HUES64 (cell line): ENCODE data around the gene CPSF7.
A peak's percentile ranks its signal among the peaks of the same experiment; 100 is the strongest.
"Not testable (repeated sequence)": the region's sequence is repeated elsewhere in the genome, so short reads cannot be mapped to it uniquely, and the experiment has no call there.

Experiments used
- H3K27ac ChIP-seq: 2 replicates; pipeline ENCODE4 v1.7.0; 2013; ENCODE audit warnings: low read depth, low read length, inconsistent platforms
- H3K27me3 ChIP-seq: 2 replicates; pipeline ENCODE4 v1.6.1; 2013; ENCODE audit warnings: mild to moderate bottlenecking, low read length; ENCODE audit not compliant: insufficient read depth
- H3K36me3 ChIP-seq: 2 replicates; pipeline ENCODE4 v1.6.1; 2013; ENCODE audit warnings: mild to moderate bottlenecking, low read length; ENCODE audit not compliant: insufficient read depth
- H3K4me1 ChIP-seq: 2 replicates; pipeline ENCODE4 v1.6.1; 2013; ENCODE audit warnings: mild to moderate bottlenecking, low read length, moderate library complexity; ENCODE audit not compliant: insufficient read depth
- H3K4me3 ChIP-seq: 2 replicates; pipeline ENCODE4 v1.5.1; 2013; ENCODE audit warnings: mild to moderate bottlenecking, low read length, moderate library complexity
- H3K9ac ChIP-seq: 2 replicates; pipeline ENCODE4 v1.6.1; 2013; ENCODE audit warnings: mild to moderate bottlenecking, low read depth, low read length
- H3K9me3 ChIP-seq: 2 replicates; pipeline ENCODE4 v1.6.1; 2013; ENCODE audit warnings: low read depth, low read length; ENCODE audit not compliant: insufficient read depth
- WGBS: fragments of 150-250, 120-280 bp; methylation state at CpG from one replicate; pipeline ENCODE4 v1.1.7; 2013; ENCODE audit warnings: missing lambda C conversion rate; 5-methylcytosine and 5-hydroxymethylcytosine counted together

Gene CPSF7

GRCh38 chr11:61439615-61440014, 9.8 kb upstream of the CPSF7 start:
- peaks cover 77% of the 10 kb centered on the region for H3K36me3 ChIP-seq

DNA sequence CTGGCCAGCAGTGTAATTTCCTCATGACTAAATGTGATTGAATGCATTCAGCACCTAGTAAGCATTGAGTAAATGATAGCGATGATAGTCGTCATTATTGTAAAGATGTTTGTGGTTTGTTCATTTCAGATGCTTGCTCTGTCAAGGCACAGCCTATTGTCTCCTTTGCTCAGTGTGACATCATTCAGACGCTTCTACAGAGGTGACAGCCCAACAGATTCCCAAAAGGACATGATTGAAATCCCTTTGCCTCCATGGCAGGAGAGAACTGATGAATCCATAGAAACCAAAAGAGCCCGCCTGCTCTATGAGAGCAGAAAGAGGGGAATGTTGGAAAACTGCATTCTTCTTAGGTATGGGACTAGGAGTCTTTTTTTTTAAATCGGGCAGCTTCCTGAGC, 7.7 kb upstream of the CPSF7 start:
- Histone ChIP-seq H3K36me3 (peaks cover 62% of the 10 kb centered on the region), H3K27me3 (no peaks in the 10 kb centered on the region)

More at GRCh38 chr11:61439615-61440014, 9.8 kb upstream of the CPSF7 start:
- no peak overlapping the region for H3K27ac ChIP-seq
- H3K9me3 ChIP-seq = no peaks in the 10 kb centered on the region
- H3K9ac ChIP-seq = no peak overlapping the region
- WGBS = 96% methylated on average over 1 of the region's 1 CpG
- H3K4me1 ChIP-seq = peaks cover 3% of the 10 kb centered on the region; the same call in 1 of the 2 replicates
- no peaks in the 10 kb centered on the region for H3K27me3 ChIP-seq
- H3K4me3 ChIP-seq = no peak overlapping the region

DNA sequence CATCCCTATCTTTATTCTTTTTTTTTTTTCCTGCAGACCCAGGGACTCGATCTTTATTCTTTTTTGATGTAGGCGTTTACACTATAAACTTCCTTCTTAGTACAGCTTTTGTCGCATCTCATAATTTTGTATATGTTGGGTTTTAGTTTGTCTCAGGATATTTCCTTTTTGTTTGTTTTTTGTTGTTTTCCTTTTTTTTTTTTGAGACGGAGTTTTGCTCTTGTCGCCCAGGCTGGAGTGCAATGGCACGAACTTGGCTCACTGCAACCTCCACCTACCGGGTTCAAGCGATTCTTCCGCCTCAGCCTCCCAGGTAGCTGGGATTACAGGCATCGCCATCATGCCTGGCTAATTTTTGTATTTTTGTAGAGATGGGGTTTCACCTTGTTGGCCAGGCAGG, 1.1 kb upstream of the CPSF7 start:
- WGBS = 79% methylated on average over 8 of the region's 10 CpGs
- H3K4me1 ChIP-seq, H3K9me3 ChIP-seq, H3K27ac ChIP-seq, H3K27me3 ChIP-seq: not testable (repeated sequence)
- peak overlapping the region; percentile 82 for H3K4me3 ChIP-seq
- peaks cover 33% of the 10 kb centered on the region for H3K36me3 ChIP-seq
- peak overlapping the region; percentile 93 for H3K9ac ChIP-seq

More for the DNA sequence above, 7.7 kb upstream of the CPSF7 start:
- 92% methylated on average over 5 of the region's 5 CpGs for WGBS
- Histone ChIP-seq H3K27ac (no peak overlapping the region), H3K9ac (no peak overlapping the region), H3K4me1 (peaks cover 3% of the 10 kb centered on the region; the same call in 1 of the 2 replicates), H3K4me3 (no peak overlapping the region), H3K9me3 (no peaks in the 10 kb centered on the region)

GRCh38 chr11:61429346-61429690, 457 bp downstream of the CPSF7 start:
- Histone ChIP-seq H3K9ac (peak overlapping the region; percentile 93), H3K9me3 (no peaks in the 10 kb centered on the region), H3K4me3 (peak overlapping the region; percentile 82), H3K36me3 (peaks cover 48% of the 10 kb centered on the region), H3K4me1 (peaks cover 4% of the 10 kb centered on the region; the same call in 1 of the 2 replicates), H3K27ac (peak overlapping the region; percentile 98), H3K27me3 (no peaks in the 10 kb centered on the region)
- WGBS = under 1% methylated on average over 37 of the region's 37 CpGs

- peaks cover 83% of the 10 kb centered on the region for H3K36me3 ChIP-seq
- no peak overlapping the region for H3K9ac ChIP-seq
These were observed 4.2 kb downstream of the CPSF7 start for GRCh38 chr11:61425367-61426131.

DNA sequence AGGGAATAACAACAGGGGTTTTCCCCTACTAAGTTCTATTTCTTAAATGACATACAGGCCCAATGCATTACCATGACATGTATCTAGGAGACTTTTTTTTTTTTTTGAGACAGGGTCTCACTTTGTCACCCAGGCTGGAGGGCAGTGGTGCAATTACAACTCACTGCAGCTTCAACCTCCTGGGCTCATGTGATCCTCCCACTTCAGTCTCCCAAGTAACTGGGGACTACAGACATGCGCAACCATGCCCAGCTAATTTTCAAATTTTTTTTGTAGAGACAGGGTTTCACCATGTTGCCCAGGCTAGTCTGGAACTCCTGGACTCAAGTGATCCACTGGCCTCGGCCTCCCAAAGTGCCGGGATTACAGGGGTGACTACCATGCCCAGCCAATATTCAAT, 7.5 kb downstream of the CPSF7 start:
- peaks cover 97% of the 10 kb centered on the region for H3K36me3 ChIP-seq
- no peak overlapping the region for H3K4me3 ChIP-seq
- H3K4me1 ChIP-seq = no peaks in the 10 kb centered on the region
- WGBS = 99% methylated on average over 3 of the region's 3 CpGs
- no peaks in the 10 kb centered on the region for H3K27me3 ChIP-seq
- H3K9me3 ChIP-seq = no peaks in the 10 kb centered on the region
- no peak overlapping the region for H3K9ac ChIP-seq
- no peak overlapping the region for H3K27ac ChIP-seq

More at GRCh38 chr11:61425367-61426131, 4.2 kb downstream of the CPSF7 start:
- Histone ChIP-seq H3K4me1 (peaks cover 4% of the 10 kb centered on the region; the same call in 1 of the 2 replicates), H3K4me3 (no peak overlapping the region), H3K9me3 (no peaks in the 10 kb centered on the region), H3K27me3 (no peaks in the 10 kb centered on the region), H3K27ac (no peak overlapping the region)
- WGBS = 93% methylated on average over 1 of the region's 1 CpG

DNA sequence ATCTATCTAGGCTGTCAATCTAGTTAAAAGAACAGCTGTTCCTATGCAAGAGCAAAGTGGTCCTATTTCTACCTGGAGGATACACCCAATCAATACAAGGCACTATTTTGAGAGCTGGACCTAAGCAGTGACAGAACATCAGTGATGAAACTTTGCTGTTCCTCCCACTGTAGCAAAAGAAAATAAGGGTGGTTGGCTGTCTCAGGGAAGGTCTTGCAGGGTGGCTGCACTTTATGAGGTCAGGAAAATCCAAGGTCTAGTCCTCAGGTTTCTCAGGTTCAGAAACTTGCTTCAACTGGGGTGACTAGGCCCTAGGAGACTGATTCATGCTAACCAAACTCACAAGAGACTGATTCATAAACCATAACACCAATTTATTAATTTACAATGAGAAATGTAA, 11.6 kb downstream of the CPSF7 start:
- H3K4me3 ChIP-seq = no peak overlapping the region
- H3K9ac ChIP-seq = no peak overlapping the region
- H3K27me3 ChIP-seq = no peaks in the 10 kb centered on the region
- H3K27ac ChIP-seq = no peak overlapping the region
- no peaks in the 10 kb centered on the region for H3K9me3 ChIP-seq
- no peaks in the 10 kb centered on the region for H3K4me1 ChIP-seq
- peaks cover 96% of the 10 kb centered on the region for H3K36me3 ChIP-seq

- WGBS = 91% methylated on average over 2 of the region's 2 CpGs
- no peak overlapping the region for H3K9ac ChIP-seq
- no peaks in the 10 kb centered on the region for H3K9me3 ChIP-seq
- no peak overlapping the region for H3K4me3 ChIP-seq
- H3K36me3 ChIP-seq = peaks cover 99% of the 10 kb centered on the region
- no peaks in the 10 kb centered on the region for H3K4me1 ChIP-seq
- H3K27me3 ChIP-seq = no peaks in the 10 kb centered on the region
- no peak overlapping the region for H3K27ac ChIP-seq
These were observed 12.1 kb downstream of the CPSF7 start for GRCh38 chr11:61417670-61418069.

DNA sequence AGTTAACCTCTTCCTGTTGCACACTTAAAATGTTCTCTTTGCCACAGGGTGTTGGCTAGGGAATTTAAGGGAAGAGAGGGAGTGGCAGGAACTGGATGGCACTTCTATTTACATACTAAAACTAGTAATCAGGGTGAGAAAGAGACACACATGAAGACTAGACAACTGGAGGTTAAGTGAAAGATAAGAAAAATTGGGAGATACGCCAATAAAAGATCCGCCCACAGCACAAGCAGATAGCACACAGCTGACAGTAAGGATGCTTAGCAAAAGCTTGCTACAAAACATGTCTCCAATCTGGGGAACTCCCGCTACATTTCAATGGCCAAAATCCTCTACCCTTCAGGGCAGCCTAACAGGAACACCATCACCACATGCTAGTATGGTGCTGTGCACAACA, 12.8 kb downstream of the CPSF7 start:
- Histone ChIP-seq H3K27me3 (no peaks in the 10 kb centered on the region), H3K9me3 (no peaks in the 10 kb centered on the region), H3K36me3 (peaks cover 99% of the 10 kb centered on the region), H3K9ac (no peak overlapping the region), H3K4me3 (no peak overlapping the region), H3K4me1 (no peaks in the 10 kb centered on the region), H3K27ac (no peak overlapping the region)
- WGBS = 96% methylated on average over 3 of the region's 3 CpGs

DNA sequence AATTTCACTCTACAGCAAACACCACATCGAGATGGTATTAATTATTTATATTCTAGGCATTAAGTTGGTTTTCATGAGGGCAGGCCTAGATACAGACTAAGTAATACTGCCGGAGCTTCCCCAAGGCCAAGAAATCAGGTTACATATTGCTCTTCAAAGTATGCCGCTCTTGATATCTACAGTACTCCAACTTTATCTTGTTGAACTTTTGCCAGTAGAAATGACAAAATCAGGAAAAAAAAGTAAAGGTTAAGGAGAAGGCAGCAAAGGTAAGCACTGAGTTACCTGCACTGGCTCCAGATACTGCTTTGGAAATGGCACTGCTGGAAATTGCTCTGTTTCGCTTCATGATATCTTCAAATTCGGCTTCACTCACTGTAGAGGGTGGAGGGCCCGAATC, 14.4 kb downstream of the CPSF7 start:
- Histone ChIP-seq H3K36me3 (peaks cover 99% of the 10 kb centered on the region), H3K27me3 (no peaks in the 10 kb centered on the region), H3K4me3 (no peak overlapping the region), H3K4me1 (no peaks in the 10 kb centered on the region), H3K9ac (no peak overlapping the region), H3K9me3 (no peaks in the 10 kb centered on the region), H3K27ac (no peak overlapping the region)
- WGBS = 97% methylated on average over 5 of the region's 6 CpGs

DNA sequence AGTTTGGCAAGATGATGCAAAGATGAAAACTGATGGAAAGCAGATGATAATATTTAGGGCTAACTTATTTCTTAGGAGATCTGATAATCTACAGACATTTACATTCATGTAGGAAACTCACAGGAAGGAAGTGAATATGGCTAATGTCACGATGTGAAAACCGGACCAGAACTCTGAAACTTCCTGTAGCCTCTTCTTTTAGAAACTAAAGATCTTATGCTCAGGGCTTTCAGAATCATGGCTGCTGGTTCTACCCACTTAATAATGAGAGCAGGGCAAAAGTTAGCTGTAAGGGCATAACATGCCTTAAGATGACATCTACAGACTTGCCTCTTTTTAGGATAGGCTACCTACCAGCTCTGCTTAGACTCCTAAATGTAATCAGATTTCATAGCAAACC, 15.2 kb downstream of the CPSF7 start:
- Histone ChIP-seq H3K9me3 (no peaks in the 10 kb centered on the region), H3K4me1 (no peaks in the 10 kb centered on the region), H3K27me3 (no peaks in the 10 kb centered on the region), H3K27ac (no peak overlapping the region), H3K4me3 (no peak overlapping the region), H3K9ac (no peak overlapping the region), H3K36me3 (peaks cover 99% of the 10 kb centered on the region)
- 98% methylated on average over 2 of the region's 2 CpGs for WGBS

DNA sequence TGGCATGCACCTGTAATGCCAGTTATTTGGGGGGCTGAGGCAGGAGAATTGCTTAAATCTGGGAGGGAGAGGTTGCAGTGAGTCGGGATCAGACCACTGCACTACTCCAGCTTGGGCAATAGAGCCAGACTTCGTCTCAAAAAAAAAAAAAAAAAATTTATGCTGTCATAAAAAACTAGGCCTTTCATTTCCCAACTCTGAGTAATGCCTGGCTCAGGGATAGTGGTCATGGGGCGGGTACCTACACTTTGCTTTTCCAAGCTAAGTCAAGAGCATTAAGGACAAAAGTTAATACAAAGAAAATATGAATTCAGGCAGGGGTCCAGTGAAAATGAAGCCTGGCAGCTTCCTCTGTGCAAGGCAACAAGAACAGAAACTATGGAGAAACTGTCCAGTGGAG, 16.3 kb downstream of the CPSF7 start:
- Histone ChIP-seq H3K36me3 (peaks cover 97% of the 10 kb centered on the region), H3K4me1 (no peaks in the 10 kb centered on the region), H3K27me3 (no peaks in the 10 kb centered on the region), H3K4me3 (no peak overlapping the region), H3K9me3 (no peaks in the 10 kb centered on the region), H3K27ac (no peak overlapping the region), H3K9ac (no peak overlapping the region)
- WGBS = 90% methylated on average over 3 of the region's 3 CpGs
